Skin of body (tissue), 2 donors: ENCODE measurements around the gene FMO1. TPM values are rescaled to one million over a fixed set of nuclear protein-coding genes. Genes with fewer than 3 reads are reported as not detected.
"Not testable (repeated sequence)": the region's sequence is repeated elsewhere in the genome, so short reads cannot be mapped to it uniquely, and the experiment has no call there.

Experiments used
- DNase-seq: peaks from one replicate; lab custom pipeline; 2025; lab: John Stamatoyannopoulos, UW
- total RNA-seq: library from RNA; depleted of rRNA; stranded (reverse); fragments of >200 nt; gene quantifications from one replicate; pipeline ENCODE4 v1.2.3, GENCODE V29; 2014

Gene FMO1
- total RNA-seq, 1 donor from 2014 or later = 11.9 TPM

- DNase-seq = not testable (repeated sequence)
These were observed 12.1 kb upstream of the FMO1 start for GRCh38 chr1:171236231-171236630.

- DNase-seq = no peak
These were observed 4.4 kb upstream of the FMO1 start for GRCh38 chr1:171243878-171244277.

- no peak for DNase-seq
These were observed 2.7 kb upstream of the FMO1 start for GRCh38 chr1:171245458-171246064.

GRCh38 chr1:171247501-171247900, 793 bp upstream of the FMO1 start:
- no peak for DNase-seq

- DNase-seq = no peak
These were observed 547 bp downstream of the FMO1 start for GRCh38 chr1:171248841-171249240.

- DNase-seq = no peak
These were observed 2.0 kb downstream of the FMO1 start for GRCh38 chr1:171250263-171250662.

- DNase-seq = peak; percentile 37
These were observed 3.0 kb downstream of the FMO1 start for GRCh38 chr1:171251042-171251951.

- no peak for DNase-seq
These were observed 3.6 kb downstream of the FMO1 start for GRCh38 chr1:171251952-171252300.

GRCh38 chr1:171252482-171252881, 4.2 kb downstream of the FMO1 start:
- DNase-seq = no peak

GRCh38 chr1:171254859-171255258, 6.6 kb downstream of the FMO1 start:
- no peak for DNase-seq

GRCh38 chr1:171256940-171257606, 8.8 kb downstream of the FMO1 start:
- DNase-seq = peak; percentile 21

GRCh38 chr1:171257607-171258076, 9.3 kb downstream of the FMO1 start:
- peak; percentile 39 for DNase-seq

- no peak for DNase-seq
These were observed 10.1 kb downstream of the FMO1 start for GRCh38 chr1:171258429-171258828.

- no peak for DNase-seq
These were observed 10.6 kb downstream of the FMO1 start for GRCh38 chr1:171258943-171259342.

- peak; percentile 49 for DNase-seq
These were observed 13.0 kb downstream of the FMO1 start for GRCh38 chr1:171261336-171261735.

GRCh38 chr1:171263901-171264300, 15.6 kb downstream of the FMO1 start:
- peak; percentile 73 for DNase-seq

- peak; percentile 24 for DNase-seq
These were observed 17.4 kb downstream of the FMO1 start for GRCh38 chr1:171265686-171266085.

- DNase-seq = no peak
These were observed 18.6 kb downstream of the FMO1 start for GRCh38 chr1:171266930-171267329.

GRCh38 chr1:171267391-171267790, 19.1 kb downstream of the FMO1 start:
- DNase-seq = peak; percentile 75

GRCh38 chr1:171270806-171271205, 22.5 kb downstream of the FMO1 start:
- DNase-seq = no peak

- DNase-seq = no peak
These were observed 29.2 kb downstream of the FMO1 start for GRCh38 chr1:171277534-171277933.

- no peak for DNase-seq
These were observed 30.9 kb downstream of the FMO1 start for GRCh38 chr1:171279234-171279633.
